ENCODE measurements around the gene TMEM63C. TPM values are rescaled to one million over a fixed set of nuclear protein-coding genes. Genes with fewer than 3 reads are reported as not detected.

TMEM63C gene
- total RNA-seq, 1 donor from 2014 or later: 0.63 TPM

DNA sequence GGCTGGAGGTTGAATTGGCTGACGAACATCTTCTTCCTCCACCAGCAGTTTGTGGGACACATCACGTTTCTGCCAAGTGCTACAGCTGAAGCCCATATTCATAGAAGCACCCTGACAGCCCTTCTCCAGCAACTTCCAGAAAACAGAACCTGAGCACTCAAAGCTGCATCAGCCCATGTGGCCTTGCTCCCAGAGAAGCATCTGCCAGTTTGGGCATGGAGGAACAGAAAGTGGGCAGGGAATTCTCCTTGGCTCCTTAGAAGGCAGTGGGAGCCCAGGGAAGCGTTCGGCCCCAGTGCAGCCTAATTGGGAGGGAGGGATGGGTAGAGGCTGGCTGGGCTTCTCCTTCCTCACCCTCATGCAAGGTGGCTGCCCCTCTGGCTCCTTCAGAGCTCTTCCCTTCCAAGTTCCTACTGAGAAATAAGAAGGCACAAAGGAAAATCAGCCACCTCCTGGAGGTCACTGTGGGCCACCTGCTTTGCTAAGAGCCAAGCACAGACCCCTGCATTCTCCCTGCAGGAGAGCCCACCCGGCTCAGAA lies 93.5 kb downstream of the TMEM63C start:
- peaks cover 36% of the 10 kb centered on the region for H3K27me3 ChIP-seq (ENCODE audit: low read depth)
- peaks cover 40% of the 10 kb centered on the region for H3K36me3 ChIP-seq
- TF ChIP-seq, protein P1, sequence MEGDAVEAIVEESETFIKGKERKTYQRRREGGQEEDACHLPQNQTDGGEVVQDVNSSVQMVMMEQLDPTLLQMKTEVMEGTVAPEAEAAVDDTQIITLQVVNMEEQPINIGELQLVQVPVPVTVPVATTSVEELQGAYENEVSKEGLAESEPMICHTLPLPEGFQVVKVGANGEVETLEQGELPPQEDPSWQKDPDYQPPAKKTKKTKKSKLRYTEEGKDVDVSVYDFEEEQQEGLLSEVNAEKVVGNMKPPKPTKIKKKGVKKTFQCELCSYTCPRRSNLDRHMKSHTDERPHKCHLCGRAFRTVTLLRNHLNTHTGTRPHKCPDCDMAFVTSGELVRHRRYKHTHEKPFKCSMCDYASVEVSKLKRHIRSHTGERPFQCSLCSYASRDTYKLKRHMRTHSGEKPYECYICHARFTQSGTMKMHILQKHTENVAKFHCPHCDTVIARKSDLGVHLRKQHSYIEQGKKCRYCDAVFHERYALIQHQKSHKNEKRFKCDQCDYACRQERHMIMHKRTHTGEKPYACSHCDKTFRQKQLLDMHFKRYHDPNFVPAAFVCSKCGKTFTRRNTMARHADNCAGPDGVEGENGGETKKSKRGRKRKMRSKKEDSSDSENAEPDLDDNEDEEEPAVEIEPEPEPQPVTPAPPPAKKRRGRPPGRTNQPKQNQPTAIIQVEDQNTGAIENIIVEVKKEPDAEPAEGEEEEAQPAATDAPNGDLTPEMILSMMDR (IDR thresholded peaks at IDR 0.05; ENCODE audit: borderline replicate concordance): no peak
- intact Hi-C loops (cut with micrococcal nuclease): no loop called here
- H3K27ac ChIP-seq (replicated peaks): no peak overlapping the region
- no peak overlapping the region for H3K4me3 ChIP-seq
- DNase-seq: no peak
- peaks cover 4% of the 10 kb centered on the region for H3K9me3 ChIP-seq (replicated peaks)
- peaks cover 11% of the 10 kb centered on the region for H3K4me1 ChIP-seq

DNA sequence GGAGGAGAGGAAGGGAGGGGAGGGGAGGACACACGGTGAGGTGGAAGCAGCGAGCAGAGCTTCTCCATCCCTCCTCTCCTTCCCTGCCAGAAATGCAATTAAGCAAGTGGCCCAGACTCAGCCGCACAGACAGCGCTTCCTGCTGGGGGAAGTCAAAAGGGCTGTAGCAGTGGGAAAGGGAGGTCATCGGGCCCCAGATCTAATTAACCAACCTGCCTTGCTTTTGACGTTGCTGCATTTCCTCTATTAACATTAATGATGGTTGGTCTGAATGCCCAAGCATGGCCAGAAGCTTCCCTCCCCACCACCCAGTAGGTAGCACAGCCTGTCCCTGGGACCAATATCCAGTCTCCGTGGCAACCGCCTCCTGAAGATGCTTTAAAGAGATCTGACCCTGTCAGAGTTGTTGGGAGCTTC lies 94.0 kb downstream of the TMEM63C start:
- Histone ChIP-seq H3K27me3 (ENCODE audit: low read depth) (peaks cover 31% of the 10 kb centered on the region), H3K4me3 (no peak overlapping the region), H3K9me3 (replicated peaks) (peaks cover 4% of the 10 kb centered on the region), H3K27ac (replicated peaks) (no peak overlapping the region), H3K4me1 (peaks cover 8% of the 10 kb centered on the region), H3K36me3 (peaks cover 41% of the 10 kb centered on the region)
- intact Hi-C loops (cut with micrococcal nuclease): no loop called here
- DNase-seq: no peak
- TF ChIP-seq, protein P1 (IDR thresholded peaks at IDR 0.05; ENCODE audit: borderline replicate concordance): no peak

DNA sequence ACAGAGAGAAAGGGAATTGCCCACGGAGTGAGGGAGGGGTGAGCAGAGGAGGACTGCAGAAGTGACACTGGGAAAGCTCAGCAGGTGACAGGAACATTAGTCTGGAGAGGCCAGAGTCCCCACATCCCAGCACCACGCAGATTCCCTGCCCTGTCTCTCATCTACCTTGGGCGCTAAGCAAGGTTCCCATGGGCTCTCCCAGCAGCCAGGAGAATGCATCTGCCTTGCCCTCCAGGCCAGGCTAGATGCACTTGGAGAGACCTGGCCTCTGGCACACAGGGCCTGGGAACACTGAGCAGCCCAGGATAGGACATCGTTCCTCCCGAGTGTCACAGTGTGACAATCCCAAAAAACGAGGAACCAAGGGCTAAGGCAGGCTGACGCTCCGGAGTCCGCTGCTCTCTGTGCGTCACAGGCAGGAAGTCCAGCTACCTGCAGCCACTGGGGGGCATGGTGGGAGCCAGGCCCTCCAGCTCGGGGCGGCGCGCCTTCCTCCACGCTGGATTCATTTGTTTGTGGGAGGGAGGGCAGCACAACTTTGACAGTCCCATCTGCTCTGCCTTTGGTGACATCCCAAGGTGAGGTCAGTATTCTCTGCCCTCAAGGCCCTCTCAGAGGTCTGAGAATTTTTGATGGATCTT lies 94.8 kb downstream of the TMEM63C start:
- intact Hi-C loops (cut with micrococcal nuclease): no loop called here
- Histone ChIP-seq H3K4me3 (no peak overlapping the region), H3K27ac (replicated peaks) (no peak overlapping the region), H3K4me1 (peaks cover under 1% of the 10 kb centered on the region), H3K9me3 (replicated peaks) (peaks cover 4% of the 10 kb centered on the region), H3K36me3 (peaks cover 42% of the 10 kb centered on the region), H3K27me3 (ENCODE audit: low read depth) (peaks cover 23% of the 10 kb centered on the region)
- TF ChIP-seq, protein P1 (IDR thresholded peaks at IDR 0.05; ENCODE audit: borderline replicate concordance): no peak
- no peak for DNase-seq

DNA sequence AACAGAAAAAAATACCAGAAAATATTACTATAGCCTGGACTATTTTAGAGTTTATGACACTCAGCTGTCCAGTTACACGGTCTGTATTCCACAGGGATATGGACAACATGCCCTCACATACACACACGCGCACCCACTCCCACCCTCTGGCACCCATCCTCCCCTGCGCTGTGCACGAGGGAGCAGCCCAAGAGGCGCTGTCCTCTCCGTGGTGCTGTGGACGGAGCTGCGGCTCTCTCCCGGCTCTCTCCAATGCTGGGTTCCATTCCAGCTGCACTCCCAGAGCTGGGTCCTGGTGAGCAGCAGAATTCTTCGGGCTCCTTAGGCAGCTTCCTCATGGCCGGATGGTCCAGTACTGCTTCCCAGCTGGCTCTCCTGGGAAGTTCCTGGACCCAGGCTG lies 95.4 kb downstream of the TMEM63C start:
- Histone ChIP-seq H3K36me3 (peaks cover 47% of the 10 kb centered on the region), H3K4me3 (no peak overlapping the region), H3K4me1 (no peaks in the 10 kb centered on the region), H3K27me3 (ENCODE audit: low read depth) (peaks cover 18% of the 10 kb centered on the region), H3K27ac (replicated peaks) (no peak overlapping the region), H3K9me3 (replicated peaks) (peaks cover 4% of the 10 kb centered on the region)
- TF ChIP-seq, protein P1 (IDR thresholded peaks at IDR 0.05; ENCODE audit: borderline replicate concordance): no peak
- intact Hi-C loops (cut with micrococcal nuclease): no loop called here
- DNase-seq: no peak

DNA sequence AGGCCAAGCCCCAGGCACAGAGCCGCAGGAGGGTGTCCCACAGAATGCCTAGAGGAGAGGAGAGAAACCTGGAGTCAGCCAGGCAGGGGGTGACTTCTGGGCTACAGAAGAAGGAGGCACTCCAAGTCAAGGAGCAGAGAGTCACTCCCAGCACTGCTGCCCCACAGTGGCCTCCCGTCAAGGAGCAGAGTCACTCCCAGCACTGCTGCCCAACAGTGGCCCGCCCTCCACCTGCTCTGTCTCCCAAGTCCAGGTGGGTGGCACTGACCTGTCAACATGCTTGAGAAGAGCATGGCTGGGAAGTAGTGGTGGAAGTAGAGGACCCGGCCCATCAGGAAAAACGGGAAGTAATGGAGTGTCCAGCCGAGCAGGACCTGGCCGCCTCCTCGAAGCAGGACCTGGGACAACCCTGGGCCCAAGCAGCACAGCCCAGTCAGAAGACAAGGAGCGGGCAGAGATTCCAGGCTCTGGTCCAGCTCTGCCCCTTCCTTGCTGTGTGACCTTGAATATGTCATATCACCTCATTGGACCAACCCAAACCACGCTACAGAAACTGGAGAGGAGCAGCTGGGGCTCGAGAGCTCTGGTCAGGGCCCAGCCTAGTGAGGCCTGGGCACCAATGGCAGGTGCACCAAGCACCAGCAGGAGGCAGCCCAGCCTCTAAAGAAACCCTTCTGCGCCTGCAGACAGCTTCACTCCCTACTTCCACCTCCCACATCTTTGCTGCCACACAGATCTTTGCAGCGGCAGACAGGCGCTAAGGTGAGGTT lies 97.0 kb downstream of the TMEM63C start:
- Histone ChIP-seq H3K9me3 (replicated peaks) (peaks cover 4% of the 10 kb centered on the region), H3K4me1 (no peaks in the 10 kb centered on the region), H3K4me3 (no peak overlapping the region), H3K36me3 (peaks cover 64% of the 10 kb centered on the region), H3K27ac (replicated peaks) (no peak overlapping the region), H3K27me3 (ENCODE audit: low read depth) (peaks cover under 1% of the 10 kb centered on the region)
- DNase-seq: no peak
- TF ChIP-seq, protein P1 (IDR thresholded peaks at IDR 0.05; ENCODE audit: borderline replicate concordance): no peak
- intact Hi-C loops (cut with micrococcal nuclease): no loop called here
